Measurements from ENCODE around the gene MTA3.

DNA sequence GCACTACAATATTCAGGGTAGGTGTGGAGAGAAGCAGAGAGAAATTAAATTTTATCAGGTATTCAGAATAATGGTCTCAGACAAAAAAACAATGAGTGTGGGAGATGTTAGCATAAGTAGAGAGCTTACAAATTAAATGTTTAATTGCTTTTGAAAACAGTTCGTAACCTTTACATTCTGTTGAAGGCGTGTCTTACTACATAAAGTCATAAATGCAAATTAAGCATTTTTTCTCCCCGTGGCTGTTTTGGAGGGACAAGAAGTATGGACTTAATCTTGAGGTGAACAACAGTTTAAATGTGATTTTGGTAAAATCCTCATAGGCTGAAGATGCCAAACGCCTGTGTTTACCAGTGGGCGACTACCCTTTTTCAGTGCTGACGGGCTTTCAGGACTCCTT is 139.7 kb downstream of the MTA3 start:
- TF ChIP-seq CTCF (IDR thresholded peaks at IDR 0.05; ENCODE audit: low read depth, low read length) (no peak), POLR2A (IDR thresholded peaks at IDR 0.05; ENCODE audit: extremely low read depth, insufficient read length) (no peak)
- TF ChIP-seq, protein P1, sequence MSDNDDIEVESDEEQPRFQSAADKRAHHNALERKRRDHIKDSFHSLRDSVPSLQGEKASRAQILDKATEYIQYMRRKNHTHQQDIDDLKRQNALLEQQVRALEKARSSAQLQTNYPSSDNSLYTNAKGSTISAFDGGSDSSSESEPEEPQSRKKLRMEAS (IDR thresholded peaks at IDR 0.05; ENCODE audit: low read depth, low read length), result no peak

Data from NB4 (cell line).